ENCODE data around the gene CLDN5.

Gene CLDN5

GRCh38 chr22:19496324-19496630 lies 27.9 kb downstream of the CLDN5 start:
- TF ChIP-seq CTCF (IDR thresholded peaks at IDR 0.05; ENCODE audit: low read depth, low read length, missing control alignments) = no peak
- no peak overlapping the region for H3K4me3 ChIP-seq (ENCODE audit: low read depth, low read length)
- in situ Hi-C loops (cut with HindIII; ENCODE audit: low sequenced_read_pairs) = no loop called here
- DNase-seq (ENCODE audit: low read depth) = no peak

DNA sequence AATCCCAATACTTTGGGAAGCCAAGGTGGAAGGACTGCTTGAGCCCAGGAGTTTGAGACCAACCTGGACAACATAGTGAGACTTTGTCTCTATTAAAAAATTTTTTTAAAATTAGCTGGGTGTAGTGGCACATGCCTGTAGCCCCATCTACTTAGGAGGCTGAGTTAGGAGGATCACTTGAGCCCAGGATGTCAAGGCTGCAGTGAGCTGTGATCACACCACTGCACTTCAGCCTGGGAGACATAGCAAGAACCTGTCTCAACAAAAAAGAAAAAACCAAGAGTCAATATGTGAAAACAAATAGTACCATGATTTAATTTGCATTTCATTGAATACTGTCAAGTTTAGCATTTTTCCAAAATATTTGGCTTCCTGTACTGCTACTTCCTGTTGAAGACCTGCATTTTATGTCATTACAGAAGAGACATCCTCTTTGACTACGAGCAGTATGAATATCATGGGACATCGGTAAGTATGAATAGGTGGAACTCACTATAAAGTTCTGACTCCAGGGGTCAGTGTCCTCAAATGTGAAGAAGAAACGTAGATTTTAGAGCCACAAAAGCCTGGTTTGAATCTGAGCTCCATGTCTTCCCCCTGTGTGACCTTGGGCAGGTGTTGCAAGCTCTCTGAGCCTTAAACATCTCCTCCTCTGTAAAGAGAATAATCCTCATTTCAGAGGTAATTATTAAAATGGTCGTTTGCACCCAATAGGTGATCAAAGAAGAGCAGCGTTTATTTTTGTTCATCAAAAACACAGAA lies 28.5 kb downstream of the CLDN5 start:
- in situ Hi-C loops (cut with HindIII; ENCODE audit: low sequenced_read_pairs) = no loop called here
- DNase-seq (ENCODE audit: low read depth) = peak; percentile 15
- peak; percentile 25 for TF ChIP-seq CTCF (IDR thresholded peaks at IDR 0.05; ENCODE audit: low read depth, low read length, missing control alignments)
- no peak overlapping the region for H3K4me3 ChIP-seq (ENCODE audit: low read depth, low read length)

DNA sequence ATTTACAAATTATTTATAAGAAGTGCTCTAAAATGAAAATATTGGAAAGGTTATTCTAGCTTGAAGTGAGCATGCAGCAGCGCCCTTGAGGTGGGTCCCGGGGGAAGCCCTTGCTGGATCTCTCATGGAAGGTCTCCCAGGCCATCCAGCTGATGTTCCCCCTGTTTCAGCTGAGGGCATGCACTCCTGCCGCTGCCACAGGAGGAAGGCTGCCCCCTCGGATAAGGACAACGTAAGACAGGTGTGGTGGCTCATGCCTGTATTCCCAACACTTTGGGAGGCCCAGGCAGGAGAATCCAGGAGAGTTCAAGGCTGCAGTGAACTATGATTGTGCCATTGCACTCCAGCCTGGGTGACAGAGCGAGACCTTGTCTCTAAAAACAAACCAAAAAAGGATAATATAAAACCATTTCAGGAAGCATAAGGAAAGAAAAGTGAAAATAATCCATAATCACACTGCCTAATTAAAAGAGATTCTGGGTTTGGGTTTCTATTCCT lies 29.5 kb downstream of the CLDN5 start:
- no peak for TF ChIP-seq CTCF (IDR thresholded peaks at IDR 0.05; ENCODE audit: low read depth, low read length, missing control alignments)
- H3K4me3 ChIP-seq (ENCODE audit: low read depth, low read length) = no peak overlapping the region
- DNase-seq (ENCODE audit: low read depth) = no peak
- in situ Hi-C loops (cut with HindIII; ENCODE audit: low sequenced_read_pairs) = no loop called here

DNA sequence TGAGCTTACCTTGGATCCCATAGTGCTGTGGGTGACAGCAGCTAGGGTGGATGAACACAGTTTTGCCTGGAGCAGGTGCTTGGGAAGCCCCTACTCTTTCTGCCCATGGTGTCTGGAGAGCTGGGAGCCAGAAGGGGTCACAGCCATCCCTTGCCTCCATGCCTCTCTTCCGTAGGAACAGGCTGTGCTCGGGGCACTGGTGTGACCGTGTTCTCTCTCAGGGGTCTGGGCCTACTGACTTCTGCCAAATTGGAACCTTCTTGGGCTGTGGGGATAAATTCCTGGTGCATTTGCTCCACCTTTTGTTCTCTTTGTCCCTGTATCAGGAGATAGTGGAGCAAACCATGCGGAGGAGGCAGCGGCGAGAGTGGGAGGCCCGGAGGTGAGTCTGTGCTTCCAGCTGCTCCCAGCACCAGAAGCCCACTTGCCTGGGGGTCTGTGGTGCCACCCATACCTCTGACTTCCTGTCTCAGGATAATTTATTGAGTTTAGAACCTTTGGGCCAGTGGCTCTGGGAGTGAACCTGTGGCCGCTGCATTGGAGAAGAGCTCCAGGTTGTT lies 30.1 kb downstream of the CLDN5 start:
- H3K4me3 ChIP-seq (ENCODE audit: low read depth, low read length) = no peak overlapping the region
- in situ Hi-C loops (cut with HindIII; ENCODE audit: low sequenced_read_pairs) = no loop called here
- no peak for TF ChIP-seq CTCF (IDR thresholded peaks at IDR 0.05; ENCODE audit: low read depth, low read length, missing control alignments)
- no peak for DNase-seq (ENCODE audit: low read depth)

- TF ChIP-seq CTCF (IDR thresholded peaks at IDR 0.05; ENCODE audit: low read depth, low read length, missing control alignments) = no peak
- no peak overlapping the region for H3K4me3 ChIP-seq (ENCODE audit: low read depth, low read length)
- in situ Hi-C loops (cut with HindIII; ENCODE audit: low sequenced_read_pairs) = no loop called here
- no peak for DNase-seq (ENCODE audit: low read depth)
These were observed 31.6 kb downstream of the CLDN5 start for GRCh38 chr22:19492504-19493174.

- no peak overlapping the region for H3K4me3 ChIP-seq (ENCODE audit: low read depth, low read length)
- in situ Hi-C loops (cut with HindIII; ENCODE audit: low sequenced_read_pairs) = no loop called here
- no peak for TF ChIP-seq CTCF (IDR thresholded peaks at IDR 0.05; ENCODE audit: low read depth, low read length, missing control alignments)
These were observed 33.5 kb downstream of the CLDN5 start for GRCh38 chr22:19490628-19491230.

More at GRCh38 chr22:19490628-19491230, 33.5 kb downstream of the CLDN5 start:
- DNase-seq (ENCODE audit: low read depth) = no peak
